Mesothelial cell of epicardium (in vitro differentiated cells): Measurements from ENCODE around the gene PCED1A. TPM values are rescaled to one million over a fixed set of nuclear protein-coding genes. Genes with fewer than 3 reads are reported as not detected.

Experiments
- DNase-seq, 2 experiments: peaks; one replicate each; pipeline ENCODE4 v3.0.0; 2021; ENCODE audit warnings: low spot score in 2 of 2; ENCODE audit not compliant: unreplicated experiment in 2 of 2
- H3K27ac Mint-ChIP-seq: 2 replicates; pipeline ENCODE4 v1.8.0; 2021; ENCODE audit warnings: mixed read lengths
- H3K27me3 Mint-ChIP-seq: 2 replicates; pipeline ENCODE4 v1.8.0; 2021; ENCODE audit warnings: low read depth, mixed read lengths
- H3K36me3 Mint-ChIP-seq: 2 replicates; pipeline ENCODE4 v1.8.0; 2021; ENCODE audit warnings: mixed read lengths
- H3K4me1 Mint-ChIP-seq: 2 replicates; pipeline ENCODE4 v1.8.0; 2021; ENCODE audit warnings: mixed read lengths
- H3K4me3 Mint-ChIP-seq: 2 replicates; pipeline ENCODE4 v1.8.0; 2021; ENCODE audit warnings: mild to moderate bottlenecking, moderate library complexity, mixed read lengths
- H3K9me3 Mint-ChIP-seq: 2 replicates; pipeline ENCODE4 v1.8.0; 2021; ENCODE audit warnings: mixed read lengths
- total RNA-seq: library from RNA; stranded (reverse); gene quantifications from 3 replicates; pipeline ENCODE4 v1.2.1, GENCODE V29; 2021
- TF ChIP-seq, protein P1 (sequence below): fragments of 200-600 bp; sonication (generic); IDR thresholded peaks from one replicate; pipeline ENCODE4 v1.5.0; 2021; ENCODE audit warnings: antibody characterized with exemption; ENCODE audit not compliant: unreplicated experiment

PCED1A gene
- total RNA-seq, 1 donor from 2014 or later = 113 TPM

- Mint-ChIP-seq H3K27ac (no peak overlapping the region), H3K36me3 (peaks cover 2% of the 10 kb centered on the region), H3K9me3 (no peaks in the 10 kb centered on the region), H3K4me3 (peak overlapping the region; percentile 88), H3K27me3 (peaks cover 28% of the 10 kb centered on the region), H3K4me1 (peaks cover 39% of the 10 kb centered on the region)
- DNase-seq = no peak
- TF ChIP-seq, protein P1, sequence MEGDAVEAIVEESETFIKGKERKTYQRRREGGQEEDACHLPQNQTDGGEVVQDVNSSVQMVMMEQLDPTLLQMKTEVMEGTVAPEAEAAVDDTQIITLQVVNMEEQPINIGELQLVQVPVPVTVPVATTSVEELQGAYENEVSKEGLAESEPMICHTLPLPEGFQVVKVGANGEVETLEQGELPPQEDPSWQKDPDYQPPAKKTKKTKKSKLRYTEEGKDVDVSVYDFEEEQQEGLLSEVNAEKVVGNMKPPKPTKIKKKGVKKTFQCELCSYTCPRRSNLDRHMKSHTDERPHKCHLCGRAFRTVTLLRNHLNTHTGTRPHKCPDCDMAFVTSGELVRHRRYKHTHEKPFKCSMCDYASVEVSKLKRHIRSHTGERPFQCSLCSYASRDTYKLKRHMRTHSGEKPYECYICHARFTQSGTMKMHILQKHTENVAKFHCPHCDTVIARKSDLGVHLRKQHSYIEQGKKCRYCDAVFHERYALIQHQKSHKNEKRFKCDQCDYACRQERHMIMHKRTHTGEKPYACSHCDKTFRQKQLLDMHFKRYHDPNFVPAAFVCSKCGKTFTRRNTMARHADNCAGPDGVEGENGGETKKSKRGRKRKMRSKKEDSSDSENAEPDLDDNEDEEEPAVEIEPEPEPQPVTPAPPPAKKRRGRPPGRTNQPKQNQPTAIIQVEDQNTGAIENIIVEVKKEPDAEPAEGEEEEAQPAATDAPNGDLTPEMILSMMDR = no peak
Observed at GRCh38 chr20:2874456-2874855, 34.0 kb upstream of the PCED1A start.

DNA sequence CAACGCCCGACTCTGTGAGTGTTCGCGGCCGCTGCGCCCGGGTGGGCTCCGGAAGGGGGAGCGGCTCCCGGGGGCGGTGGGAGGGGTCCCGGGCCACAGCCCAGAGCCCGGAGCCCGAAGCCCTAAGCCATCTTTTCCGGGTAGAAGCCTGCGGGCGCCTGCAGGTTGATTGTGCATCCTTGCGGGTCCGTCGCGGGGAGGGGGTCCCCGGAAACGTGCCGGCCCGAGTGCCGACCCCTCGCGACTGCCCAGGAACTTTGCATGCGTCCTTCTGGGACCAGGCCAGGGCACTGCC lies 33.2 kb upstream of the PCED1A start:
- H3K36me3 Mint-ChIP-seq = peaks cover 2% of the 10 kb centered on the region
- peaks cover 36% of the 10 kb centered on the region for H3K4me1 Mint-ChIP-seq
- H3K9me3 Mint-ChIP-seq = no peaks in the 10 kb centered on the region
- peak overlapping the region; percentile 88 for H3K4me3 Mint-ChIP-seq
- H3K27me3 Mint-ChIP-seq = peaks cover 28% of the 10 kb centered on the region
- TF ChIP-seq, protein P1 = no peak
- H3K27ac Mint-ChIP-seq = peak overlapping the region; percentile 34
- peak; percentile 55 to 71 for DNase-seq

DNA sequence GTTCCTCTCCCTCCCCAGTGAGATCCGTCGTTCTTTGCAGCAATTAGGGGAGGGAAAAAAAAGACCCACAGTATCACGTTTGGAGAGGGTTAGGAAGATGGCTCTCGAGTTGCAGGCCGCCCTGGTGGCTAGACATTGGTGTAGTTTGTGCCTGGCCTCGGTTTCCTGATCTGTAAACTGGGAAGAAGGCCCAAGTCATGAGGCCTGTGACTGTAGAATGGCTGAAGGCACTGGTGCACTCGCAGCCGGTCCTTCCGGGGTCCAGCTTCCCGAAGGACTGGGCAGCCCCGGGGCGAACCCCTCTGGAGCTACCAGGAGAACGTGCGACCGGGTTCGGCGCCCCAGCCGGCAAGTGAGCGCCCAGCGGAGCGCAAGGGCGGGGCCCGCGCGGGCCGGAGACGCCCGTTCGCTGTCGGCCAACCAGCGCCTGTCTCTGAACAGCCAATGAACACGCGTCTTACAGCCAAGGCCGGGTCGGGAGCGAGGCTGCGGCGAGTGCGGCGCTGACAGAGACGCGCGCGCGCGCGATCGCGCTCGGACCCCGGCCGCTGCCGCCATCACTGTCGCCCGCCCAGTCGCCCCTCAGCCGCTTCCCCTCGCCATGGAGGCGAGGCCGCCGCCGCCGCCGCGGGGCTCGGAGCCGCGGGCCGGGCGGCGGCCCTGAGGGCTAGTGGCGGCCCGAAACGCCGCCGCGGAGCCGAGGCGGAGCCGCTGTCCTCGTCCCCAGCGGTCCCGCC lies 32.7 kb upstream of the PCED1A start, which contains the start of gene PTPRA:
TSS of gene PTPRA (plus strand) at position 472 of the 737 bp plus-strand sequence. CDS start 90,797 bp downstream, outside the sequence.
- DNase-seq = peak; percentile 83 to 91
- Mint-ChIP-seq H3K4me3 (peak within 1 kb of the TSS; percentile 88), H3K27me3 (peaks cover 28% of the 10 kb centered on the region), H3K36me3 (no peaks in the 10 kb centered on the region), H3K27ac (peak within 1 kb of the TSS; percentile 47), H3K4me1 (peaks cover 35% of the 10 kb centered on the region), H3K9me3 (no peaks in the 10 kb centered on the region)
- TF ChIP-seq, protein P1 = peak; percentile 22

GRCh38 chr20:2872459-2873009 lies 32.1 kb upstream of the PCED1A start:
- peaks cover 35% of the 10 kb centered on the region for H3K4me1 Mint-ChIP-seq
- no peaks in the 10 kb centered on the region for H3K9me3 Mint-ChIP-seq
- TF ChIP-seq, protein P1 = no peak

GRCh38 chr20:2871661-2872458 lies 31.4 kb upstream of the PCED1A start:
- Mint-ChIP-seq H3K4me3 (peak overlapping the region; percentile 88), H3K27ac (no peak overlapping the region), H3K27me3 (peaks cover 28% of the 10 kb centered on the region), H3K4me1 (peaks cover 35% of the 10 kb centered on the region), H3K9me3 (no peaks in the 10 kb centered on the region), H3K36me3 (no peaks in the 10 kb centered on the region)
- DNase-seq = no peak
- TF ChIP-seq, protein P1 = no peak

More at GRCh38 chr20:2872459-2873009, 32.1 kb upstream of the PCED1A start:
- DNase-seq = peak in 1 of 2 experiments; percentile 57
- Mint-ChIP-seq H3K36me3 (no peaks in the 10 kb centered on the region), H3K27ac (peak overlapping the region; percentile 47), H3K27me3 (peaks cover 28% of the 10 kb centered on the region), H3K4me3 (peak overlapping the region; percentile 88)
